GM21529 (cell line): Measurements from ENCODE around the gene ZBTB39.
A peak's percentile ranks its signal among the peaks of the same experiment; 100 is the strongest.
"Not testable (repeated sequence)": the region's sequence is repeated elsewhere in the genome, so short reads cannot be mapped to it uniquely, and the experiment has no call there.

Experiments used
- ATAC-seq: cut with Tn5 transposase; IDR thresholded peaks from one replicate; pipeline ENCODE4 v1.9.1; 2021; ENCODE audit not compliant: unreplicated experiment

Gene ZBTB39

GRCh38 chr12:57001448-57001906 lies 4.9 kb downstream of the ZBTB39 start:
- ATAC-seq: no peak

GRCh38 chr12:57000393-57000792 lies 6.0 kb downstream of the ZBTB39 start:
- no peak for ATAC-seq

GRCh38 chr12:56999456-56999855 lies 6.9 kb downstream of the ZBTB39 start:
- no peak for ATAC-seq

GRCh38 chr12:56998981-56999380 lies 7.4 kb downstream of the ZBTB39 start:
- peak; percentile 86 for ATAC-seq

GRCh38 chr12:56998316-56998715 lies 8.0 kb downstream of the ZBTB39 start:
- no peak for ATAC-seq

GRCh38 chr12:56996793-56997545 lies 9.4 kb downstream of the ZBTB39 start:
- ATAC-seq: no peak

GRCh38 chr12:56995930-56996496 lies 10.3 kb downstream of the ZBTB39 start:
- no peak for ATAC-seq

- no peak for ATAC-seq
These were observed 11.0 kb downstream of the ZBTB39 start for GRCh38 chr12:56995201-56995929.

GRCh38 chr12:56994231-56994746 lies 12.1 kb downstream of the ZBTB39 start:
- ATAC-seq: no peak

- no peak for ATAC-seq
These were observed 13.0 kb downstream of the ZBTB39 start for GRCh38 chr12:56993346-56993745.

GRCh38 chr12:56991319-56992246 lies 14.8 kb downstream of the ZBTB39 start:
- ATAC-seq: no peak

GRCh38 chr12:56990648-56991318 lies 15.6 kb downstream of the ZBTB39 start:
- no peak for ATAC-seq

GRCh38 chr12:56989861-56990610 lies 16.3 kb downstream of the ZBTB39 start:
- ATAC-seq: no peak

- no peak for ATAC-seq
These were observed 18.1 kb downstream of the ZBTB39 start for GRCh38 chr12:56988207-56988739.

GRCh38 chr12:56987551-56988053 lies 18.7 kb downstream of the ZBTB39 start:
- peak; percentile 51 for ATAC-seq

GRCh38 chr12:56987011-56987410 lies 19.3 kb downstream of the ZBTB39 start:
- no peak for ATAC-seq

GRCh38 chr12:56985714-56986113 lies 20.6 kb downstream of the ZBTB39 start:
- not testable (repeated sequence) for ATAC-seq

- no peak for ATAC-seq
These were observed 23.0 kb downstream of the ZBTB39 start for GRCh38 chr12:56983386-56983785.
